ENCODE data around the gene MANSC1.

The MANSC1 gene

DNA sequence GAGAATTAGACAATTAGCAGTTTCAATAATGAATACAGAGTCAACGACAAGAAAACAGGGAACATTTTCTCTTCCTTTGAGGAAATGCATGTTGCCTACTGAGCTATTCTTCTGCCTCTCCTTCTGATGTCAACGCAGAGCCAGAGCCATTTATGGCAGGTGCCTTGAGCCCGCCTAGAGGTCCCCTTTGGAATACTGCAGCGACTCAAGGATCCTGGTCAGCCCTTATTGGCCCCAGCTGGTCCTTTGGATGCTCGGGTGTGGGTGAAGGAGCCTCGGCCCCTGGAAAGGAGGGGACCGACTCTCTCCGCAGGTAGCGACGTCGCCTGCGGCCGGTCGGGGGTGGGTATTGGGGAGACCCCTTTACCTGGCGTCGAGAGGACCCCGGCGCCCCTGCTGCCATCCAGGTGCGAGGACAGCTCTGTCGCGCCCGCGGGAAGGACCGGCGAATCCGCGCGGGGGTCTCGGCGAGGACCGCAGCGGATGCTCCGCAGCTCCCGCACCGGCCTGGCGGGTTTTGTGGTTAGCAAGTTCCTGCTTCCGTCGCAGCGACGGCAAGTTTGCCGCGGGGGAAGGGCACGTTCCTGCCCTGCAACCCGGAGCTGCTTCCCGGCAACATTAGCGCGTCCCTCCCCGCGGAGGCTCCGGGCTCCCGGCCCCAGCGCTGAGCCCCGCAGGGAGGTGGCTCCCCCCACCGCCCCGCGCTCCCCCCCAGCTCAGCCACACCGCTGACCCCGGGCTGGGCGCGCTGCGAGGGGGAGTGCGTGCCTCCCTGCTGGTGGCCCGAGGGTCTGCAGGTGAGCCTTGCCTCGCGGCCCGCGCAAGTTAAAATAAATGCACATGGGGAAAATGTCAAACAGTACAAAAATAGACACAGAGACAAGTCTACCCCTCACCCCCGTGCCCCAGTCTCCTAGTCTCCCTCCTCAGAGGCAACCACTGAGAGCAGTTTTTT lies at the start of gene MANSC1:
Gene MANSC1, minus strand, starts transcription at position 532 of the 955 bp plus-strand sequence. CDS start 6,928 bp downstream, outside the sequence.
- DNase-seq (ENCODE audit: low read depth): no peak

DNA sequence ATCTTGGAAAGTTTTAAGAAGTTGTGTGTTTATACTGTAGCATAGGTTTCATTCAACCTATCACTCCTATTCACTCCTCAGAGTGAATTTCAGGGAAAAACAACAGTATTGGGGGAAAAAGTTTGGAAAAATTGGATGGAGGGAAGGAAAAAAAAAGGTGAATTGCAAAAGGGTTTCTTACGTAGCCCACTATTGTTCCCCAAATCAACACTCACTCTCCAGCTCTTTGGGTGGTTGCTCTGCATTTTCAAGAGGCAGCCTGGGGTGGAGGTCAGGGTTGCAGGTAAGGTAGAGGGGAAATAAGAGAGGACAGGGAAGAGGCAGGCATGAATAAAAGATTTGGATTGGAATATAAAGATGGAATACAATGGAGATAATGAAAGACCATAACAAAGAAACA lies 49.1 kb upstream of the MANSC1 start:
- H3K4me3 ChIP-seq (ENCODE audit: low read depth, low read length): no peak overlapping the region
- DNase-seq (ENCODE audit: low read depth): no peak

More for the DNA sequence above, at the start of gene MANSC1:
- peak within 1 kb of the TSS; percentile 65 for H3K4me3 ChIP-seq (ENCODE audit: low read depth, low read length)

DNA sequence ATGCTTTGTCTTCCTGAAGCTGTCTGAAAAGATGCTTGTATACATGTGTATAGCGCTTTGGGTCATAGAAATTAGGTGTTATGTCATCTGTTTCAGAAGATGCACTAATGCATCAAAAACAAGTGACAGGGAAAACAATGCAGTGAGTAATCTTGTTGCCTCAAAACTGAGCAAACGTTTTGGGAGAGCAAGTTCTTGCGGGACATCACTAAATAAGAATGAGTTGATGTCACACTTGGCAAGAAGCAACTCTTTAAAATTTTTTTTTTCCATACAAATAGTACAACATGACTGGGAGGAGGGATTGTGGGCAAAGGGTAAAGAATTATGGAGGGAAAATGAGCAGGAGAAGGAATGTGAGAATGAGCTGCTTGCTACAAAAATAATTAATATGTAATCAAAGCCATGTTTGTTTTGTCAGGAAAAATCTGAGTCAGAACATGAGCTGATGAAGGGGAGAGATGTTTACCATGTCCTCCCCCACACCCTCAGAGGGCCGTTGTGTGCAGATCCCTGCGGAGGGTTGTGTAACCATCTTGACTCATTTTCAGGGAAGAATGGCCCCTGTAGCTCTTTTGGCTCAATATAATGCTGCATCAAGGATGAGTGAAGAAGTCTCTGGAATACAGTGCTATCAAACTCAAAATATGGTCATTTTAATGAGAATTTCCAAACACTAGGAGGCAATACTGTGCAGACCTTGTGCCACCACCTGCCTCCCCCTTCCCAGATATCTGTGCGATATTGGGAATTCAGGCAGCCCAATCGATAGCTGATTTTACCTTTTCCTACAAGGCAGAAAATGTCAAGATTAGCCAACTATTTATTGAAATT lies 48.2 kb upstream of the MANSC1 start:
- no peak overlapping the region for H3K4me3 ChIP-seq (ENCODE audit: low read depth, low read length)
- DNase-seq (ENCODE audit: low read depth): peak; percentile 95

DNA sequence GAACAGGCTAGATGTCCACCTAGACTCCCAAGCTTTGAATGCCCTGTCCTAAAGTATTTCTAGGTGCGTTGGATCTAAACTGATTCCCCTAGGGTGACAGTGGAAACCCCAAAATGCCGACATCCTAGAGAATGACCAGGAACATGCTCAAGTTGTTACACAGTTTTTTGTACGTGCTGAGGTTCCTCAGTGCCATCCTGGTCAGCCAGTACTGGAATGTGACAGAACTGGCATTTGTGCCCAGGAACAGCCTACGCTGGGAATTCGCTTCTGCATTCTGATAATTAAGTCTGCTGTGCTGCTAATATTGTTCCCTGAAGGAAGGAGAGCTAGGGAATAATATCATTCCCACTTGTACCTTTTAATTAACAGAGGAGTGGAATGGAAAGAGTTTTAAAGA lies 47.1 kb upstream of the MANSC1 start:
- DNase-seq (ENCODE audit: low read depth): no peak

DNA sequence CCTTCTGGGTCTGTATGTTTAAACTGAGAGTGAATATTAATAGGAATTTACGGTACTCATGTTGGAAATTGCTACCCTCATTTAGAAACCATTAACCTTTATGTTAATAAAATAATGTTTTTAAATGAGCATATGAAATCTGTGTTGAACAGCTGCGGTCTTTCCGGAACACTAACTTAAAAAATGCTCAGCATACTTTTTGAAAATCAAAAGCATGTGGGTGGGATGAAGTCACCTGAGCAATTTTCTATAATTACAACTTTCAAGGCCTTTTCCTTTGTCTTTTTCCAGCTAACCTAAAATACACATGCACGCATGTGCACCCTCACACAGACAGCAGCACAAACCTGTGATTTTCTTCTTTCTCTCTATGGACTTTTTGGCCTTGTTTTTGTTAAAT lies 46.7 kb upstream of the MANSC1 start:
- H3K4me3 ChIP-seq (ENCODE audit: low read depth, low read length): no peak overlapping the region
- no peak for DNase-seq (ENCODE audit: low read depth)

More for the DNA sequence above, 47.1 kb upstream of the MANSC1 start:
- no peak overlapping the region for H3K4me3 ChIP-seq (ENCODE audit: low read depth, low read length)

DNA sequence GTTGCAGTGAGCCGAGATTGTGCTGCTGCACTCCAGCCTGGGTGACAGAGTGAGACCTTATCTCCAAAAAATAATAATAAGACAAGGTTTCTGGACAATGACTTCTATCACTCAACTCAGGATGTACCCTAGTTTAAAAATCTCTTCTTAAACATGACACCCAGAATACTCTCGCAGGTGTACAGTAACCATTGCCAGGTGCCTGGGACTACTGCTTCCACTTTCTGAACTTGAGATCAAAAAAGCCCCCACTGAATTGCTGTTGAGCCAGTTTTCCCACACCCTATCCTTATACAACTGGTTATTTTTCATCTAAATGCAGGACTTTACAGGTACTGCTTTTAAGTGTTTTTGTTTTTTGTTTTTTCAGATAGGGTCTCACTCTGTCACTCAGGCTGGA lies 43.1 kb upstream of the MANSC1 start:
- no peak overlapping the region for H3K4me3 ChIP-seq (ENCODE audit: low read depth, low read length)
- no peak for DNase-seq (ENCODE audit: low read depth)

DNA sequence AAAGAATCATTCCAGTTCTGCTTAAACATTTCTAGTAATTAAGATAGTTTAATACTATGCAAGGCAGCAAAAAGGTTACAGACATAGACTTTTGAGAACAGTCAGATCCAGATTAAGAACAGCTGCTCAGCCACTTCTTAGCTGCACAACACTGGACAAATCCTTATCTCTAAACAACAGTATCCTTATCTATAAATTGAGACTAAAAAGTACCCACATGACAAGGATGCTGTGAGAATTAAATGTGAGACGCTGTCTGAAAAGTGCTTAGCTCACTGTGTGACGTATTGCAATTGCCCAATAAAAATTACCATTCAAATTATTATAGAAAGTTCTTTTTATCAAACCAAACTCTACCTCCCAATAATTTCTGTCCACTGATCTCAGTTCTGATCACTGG lies 42.4 kb upstream of the MANSC1 start:
- no peak overlapping the region for H3K4me3 ChIP-seq (ENCODE audit: low read depth, low read length)
- DNase-seq (ENCODE audit: low read depth): no peak

DNA sequence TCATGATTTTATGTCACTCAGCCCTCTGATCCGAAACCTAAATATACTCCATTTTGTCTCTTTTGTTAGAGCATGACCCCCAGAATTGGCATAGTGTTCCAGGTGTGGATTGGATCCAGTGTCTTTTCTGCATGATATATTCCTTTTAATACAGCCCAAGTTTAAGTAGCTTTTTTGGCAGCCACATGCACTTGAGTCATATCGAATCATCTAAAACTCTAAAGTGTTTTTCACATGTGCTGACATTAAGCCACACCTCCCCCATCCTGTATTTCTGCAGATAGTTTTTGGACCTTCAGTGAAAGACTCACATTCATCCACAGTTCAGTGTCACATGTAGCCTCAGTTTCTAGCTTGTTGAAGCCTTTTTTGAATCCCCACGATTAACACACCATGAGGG lies 37.5 kb upstream of the MANSC1 start:
- DNase-seq (ENCODE audit: low read depth): no peak
- no peak overlapping the region for H3K4me3 ChIP-seq (ENCODE audit: low read depth, low read length)

DNA sequence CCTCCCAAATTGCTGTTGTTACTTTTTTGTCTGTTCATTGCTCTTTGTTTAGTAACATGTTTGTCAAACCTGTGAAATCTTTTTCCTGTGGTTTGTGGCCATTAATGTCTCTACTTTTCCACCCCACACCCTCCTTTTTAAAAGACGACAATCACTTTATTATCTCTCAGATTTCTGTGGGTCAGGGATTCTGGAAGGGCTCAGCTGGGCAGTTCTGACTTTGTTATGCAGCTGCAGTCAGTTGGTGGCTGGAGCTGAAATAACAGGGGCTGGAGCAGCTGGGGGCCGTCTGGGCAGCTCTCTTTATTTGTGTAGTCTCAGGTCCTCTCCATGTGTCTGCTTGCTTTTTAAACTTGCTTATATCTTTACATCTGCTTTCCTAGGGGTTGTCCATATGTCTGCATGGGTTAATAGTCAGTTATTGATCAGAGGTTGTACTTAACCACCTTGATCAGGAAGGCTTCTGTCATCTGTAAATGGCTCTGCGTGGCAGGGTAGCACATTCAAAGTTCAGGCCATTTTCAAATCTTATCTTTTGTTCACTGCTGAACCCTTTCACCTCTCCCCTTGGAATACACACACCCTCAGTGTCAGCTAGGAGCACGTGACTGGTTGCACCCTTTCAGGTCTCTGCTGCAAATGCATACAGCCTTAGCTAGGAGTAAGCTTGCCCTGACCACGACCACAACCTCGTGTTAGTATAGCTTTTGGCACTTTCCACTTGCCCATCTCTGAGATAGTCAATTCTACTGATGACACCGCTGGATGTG lies 34.7 kb upstream of the MANSC1 start:
- no peak for DNase-seq (ENCODE audit: low read depth)
- H3K4me3 ChIP-seq (ENCODE audit: low read depth, low read length): no peak overlapping the region

DNA sequence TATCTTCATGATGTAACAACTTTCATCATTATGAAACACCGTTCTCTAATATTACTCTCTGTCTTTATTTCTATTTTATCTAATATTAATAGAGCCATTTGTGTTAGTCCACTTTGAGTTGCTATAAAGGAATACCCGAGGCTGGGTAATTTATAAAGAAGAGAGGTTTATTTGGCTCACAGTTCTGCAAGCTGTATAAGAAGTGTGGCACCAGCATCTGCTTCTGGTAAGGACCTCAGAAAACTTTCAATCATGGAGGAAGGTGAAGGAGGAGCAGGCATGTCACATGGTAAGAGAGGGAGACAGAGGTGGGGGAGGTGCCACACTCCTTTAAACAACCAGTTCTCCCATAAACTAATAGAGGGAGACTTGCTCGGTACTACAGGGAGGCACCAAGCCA lies 31.9 kb upstream of the MANSC1 start:
- no peak for DNase-seq (ENCODE audit: low read depth)
- no peak overlapping the region for H3K4me3 ChIP-seq (ENCODE audit: low read depth, low read length)

DNA sequence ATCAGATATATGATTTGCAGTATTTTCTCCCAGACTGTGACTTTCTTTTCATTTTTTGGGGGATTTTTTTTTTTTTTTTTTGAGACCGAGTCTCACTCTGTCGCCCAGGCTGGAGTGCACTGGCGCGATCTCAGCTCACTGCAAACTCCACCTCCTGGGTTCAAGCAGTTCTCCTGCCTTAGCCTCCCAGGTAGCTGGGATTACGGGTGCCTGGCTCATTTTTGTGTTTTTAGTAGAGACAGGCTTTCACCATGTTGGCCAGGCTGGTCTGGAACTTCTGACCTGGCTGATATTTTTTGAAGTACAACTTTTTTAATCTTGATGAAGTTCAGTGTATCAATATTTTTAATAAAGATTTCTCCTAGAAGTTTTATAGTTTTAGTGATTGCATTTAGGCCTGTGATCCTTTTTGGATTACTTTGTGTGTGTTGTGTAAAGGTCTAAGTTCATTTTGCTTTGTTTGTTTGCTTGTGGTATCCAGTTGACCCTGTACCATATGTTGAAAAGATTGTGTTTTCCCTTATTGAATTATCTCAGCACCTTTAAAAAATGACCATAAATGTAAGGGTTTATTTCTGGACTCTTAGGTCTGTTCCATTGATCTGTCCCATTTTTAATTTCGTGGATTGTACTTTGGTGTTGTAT lies 31.0 kb upstream of the MANSC1 start:
- H3K4me3 ChIP-seq (ENCODE audit: low read depth, low read length): no peak overlapping the region
- DNase-seq (ENCODE audit: low read depth): no peak

DNA sequence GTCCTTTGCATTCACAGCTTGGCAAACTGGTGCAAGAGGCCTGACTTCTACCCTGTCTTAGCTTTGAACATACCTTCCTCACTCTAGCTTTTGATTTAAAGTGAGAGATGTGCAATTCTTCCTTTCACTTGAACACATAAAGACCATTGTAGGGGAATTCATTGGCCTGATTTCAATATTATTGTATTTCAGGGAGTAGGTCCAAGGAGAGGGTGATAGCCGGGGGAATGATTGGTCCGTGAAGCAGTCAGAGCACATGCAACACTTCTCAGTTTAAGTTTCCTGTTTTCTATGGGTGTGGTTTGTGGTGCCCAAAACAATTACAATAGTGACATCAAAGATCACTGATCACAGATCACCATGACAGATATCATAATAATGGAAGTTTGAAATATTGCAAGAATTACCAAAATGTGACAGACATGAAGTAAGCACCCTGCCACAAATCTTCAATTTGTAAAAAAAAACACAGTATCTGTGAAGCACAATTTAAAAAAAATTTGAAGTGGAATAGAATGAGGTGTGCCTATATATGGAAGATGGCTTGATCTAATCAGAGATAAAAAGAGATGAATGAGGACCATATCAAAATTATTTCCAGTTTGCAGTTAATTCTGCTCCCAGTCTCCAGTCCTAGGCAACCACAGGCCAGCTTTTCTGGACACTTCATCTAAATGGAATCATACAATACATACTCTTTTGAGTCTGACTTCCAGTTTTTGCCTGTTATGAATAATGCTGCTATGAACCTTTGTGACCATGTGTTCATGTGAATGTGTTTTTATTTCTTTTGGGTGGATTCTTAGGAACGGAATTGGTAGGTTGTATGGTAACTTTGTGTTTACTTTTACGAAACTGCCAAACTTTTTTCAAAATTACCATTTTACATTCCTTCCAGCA lies 30.0 kb upstream of the MANSC1 start:
- DNase-seq (ENCODE audit: low read depth): no peak
- no peak overlapping the region for H3K4me3 ChIP-seq (ENCODE audit: low read depth, low read length)

DNA sequence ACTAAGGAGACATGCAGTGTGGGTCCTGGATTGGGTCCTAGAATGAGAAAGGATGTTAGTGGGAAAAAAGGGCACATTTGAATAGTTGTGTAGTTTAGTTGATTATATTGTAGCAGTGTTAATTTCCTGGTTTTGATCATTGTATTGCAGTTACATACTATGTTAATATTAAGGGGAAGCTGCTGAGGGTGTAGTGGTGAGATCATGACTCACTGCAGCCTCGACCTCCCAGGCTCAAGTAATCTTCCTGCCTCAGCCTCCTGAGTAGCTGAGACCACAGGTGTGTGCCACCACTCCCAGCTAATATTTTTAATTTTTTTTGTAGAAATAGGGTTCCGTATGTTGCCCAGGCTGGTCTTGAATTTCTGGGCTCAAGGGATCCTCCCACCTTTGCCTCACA lies 28.6 kb upstream of the MANSC1 start:
- no peak for DNase-seq (ENCODE audit: low read depth)

DNA sequence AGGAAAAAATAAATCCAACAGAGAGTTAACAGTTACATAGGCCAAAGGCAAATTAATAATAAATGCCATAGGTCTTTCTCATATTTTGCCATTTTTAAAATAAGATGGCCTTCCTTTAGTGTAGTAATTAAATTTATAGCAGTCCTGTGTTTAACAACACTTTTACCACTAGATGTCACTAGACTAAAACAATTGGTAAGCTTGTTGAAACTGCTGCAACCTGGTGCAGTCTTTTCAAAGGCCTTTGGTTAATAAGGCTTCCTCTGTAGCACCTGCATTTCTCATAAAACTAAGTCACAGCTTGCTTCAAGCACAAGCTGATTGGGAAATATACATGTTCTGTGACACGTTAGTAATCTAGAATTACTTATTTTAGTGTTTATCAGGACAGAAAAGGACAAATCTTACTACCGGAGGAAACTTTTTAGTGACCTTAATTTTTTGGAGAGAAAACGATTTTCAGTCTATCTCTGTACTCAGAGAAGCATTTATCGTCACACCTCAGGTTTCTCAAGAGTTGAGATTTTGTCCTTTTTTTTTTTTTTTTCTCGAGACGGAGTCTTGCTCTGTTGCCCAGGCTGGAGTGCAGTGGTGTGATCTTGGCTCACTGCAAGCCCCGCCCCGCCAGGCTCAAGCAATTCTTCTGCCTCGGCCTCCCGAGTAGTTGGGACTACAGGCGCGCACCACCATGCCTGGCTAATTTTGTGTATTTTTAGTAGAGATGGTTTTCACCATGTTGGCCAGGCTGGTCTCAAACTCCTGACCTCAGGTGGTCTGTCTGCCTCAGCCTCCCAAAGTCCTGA lies 26.8 kb upstream of the MANSC1 start:
- H3K4me3 ChIP-seq (ENCODE audit: low read depth, low read length): no peak overlapping the region
- no peak for DNase-seq (ENCODE audit: low read depth)

More for the DNA sequence above, 28.6 kb upstream of the MANSC1 start:
- no peak overlapping the region for H3K4me3 ChIP-seq (ENCODE audit: low read depth, low read length)

DNA sequence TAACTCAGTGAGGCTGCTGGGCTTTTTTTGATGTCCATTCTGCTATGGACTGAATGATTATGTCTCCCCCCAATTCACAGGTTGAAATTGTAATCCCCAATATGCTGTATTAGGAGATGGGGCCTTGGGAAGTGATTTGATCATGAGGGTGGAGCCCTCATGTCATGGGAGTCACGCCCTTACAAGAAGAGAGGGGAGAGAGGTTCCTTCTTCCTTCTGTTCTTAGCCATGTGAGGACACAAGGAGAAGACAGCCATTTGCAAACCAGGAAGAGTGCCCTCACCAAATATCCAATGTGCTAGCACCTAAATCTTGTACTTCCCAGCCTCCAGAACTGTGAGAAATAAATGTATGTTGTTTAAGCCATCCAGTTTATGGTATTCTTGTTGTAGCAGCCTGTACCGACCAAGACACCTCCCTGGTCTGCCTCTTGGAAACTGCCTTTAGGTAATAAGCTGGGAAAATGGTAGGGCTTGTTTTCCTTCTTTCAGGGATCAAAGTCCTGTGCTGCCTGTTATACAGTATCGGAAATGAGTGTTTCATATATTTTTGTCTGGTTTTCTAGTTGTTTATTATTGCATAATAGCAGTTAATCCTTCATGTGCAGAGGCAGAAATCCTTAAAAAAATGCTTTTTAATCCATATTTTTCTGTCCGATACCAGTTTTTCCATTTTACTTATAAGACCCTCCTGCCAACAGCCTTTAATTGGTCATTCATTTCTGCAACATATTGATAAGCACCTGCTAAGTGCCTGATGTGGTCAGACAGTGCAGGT lies 23.1 kb upstream of the MANSC1 start:
- DNase-seq (ENCODE audit: low read depth): no peak
- H3K4me3 ChIP-seq (ENCODE audit: low read depth, low read length): no peak overlapping the region

DNA sequence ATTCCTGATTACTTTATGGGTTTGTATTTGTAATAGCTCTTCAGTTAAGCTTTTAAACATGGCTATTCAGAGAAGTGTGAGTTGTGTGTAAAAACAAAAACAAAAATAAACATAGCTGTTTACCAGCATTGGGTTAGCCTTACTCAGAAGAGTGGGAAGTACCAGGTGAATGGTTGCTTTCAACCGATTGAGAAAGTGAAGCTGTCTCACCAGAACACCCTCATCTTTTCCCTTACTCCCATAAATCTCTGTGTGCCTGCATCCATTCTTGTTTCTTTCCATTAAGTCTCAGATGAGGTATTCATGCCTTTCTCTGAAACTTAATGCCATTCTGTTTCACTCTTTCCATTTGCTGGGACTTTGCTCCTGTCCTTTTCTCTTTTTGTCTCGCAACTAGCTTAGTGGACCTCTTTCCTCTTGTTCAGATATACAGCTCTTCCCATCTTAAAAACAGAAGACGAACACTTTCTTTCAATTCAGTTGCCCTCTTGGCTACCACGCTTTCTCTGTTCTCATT lies 17.5 kb upstream of the MANSC1 start:
- no peak for DNase-seq (ENCODE audit: low read depth)
- H3K4me3 ChIP-seq (ENCODE audit: low read depth, low read length): no peak overlapping the region
